HG03159 (cell line): ENCODE measurements around the gene GOLGA6L6.
"Not testable (repeated sequence)": the region's sequence is repeated elsewhere in the genome, so short reads cannot be mapped to it uniquely, and the experiment has no call there.

Experiments
- ATAC-seq: cut with Tn5 transposase; IDR thresholded peaks from one replicate; pipeline ENCODE4 v1.9.1; 2021; ENCODE audit warnings: mild to moderate bottlenecking, moderate library complexity; ENCODE audit not compliant: unreplicated experiment

The GOLGA6L6 gene

GRCh38 chr15:20541700-20542099 lies at the start of gene GOLGA6L6:
Gene GOLGA6L6 (minus strand): TSS chr15:20541800. CDS start chr15:20541709, 91 bp downstream.
- not testable (repeated sequence) for ATAC-seq

GRCh38 chr15:20590069-20590468 lies 48.5 kb upstream of the GOLGA6L6 start:
- ATAC-seq = not testable (repeated sequence)

GRCh38 chr15:20586821-20587220 lies 45.2 kb upstream of the GOLGA6L6 start:
- not testable (repeated sequence) for ATAC-seq

- not testable (repeated sequence) for ATAC-seq
Measured at GRCh38 chr15:20582726-20583115, 41.1 kb upstream of the GOLGA6L6 start.

- ATAC-seq = not testable (repeated sequence)
Measured at GRCh38 chr15:20582109-20582725, 40.6 kb upstream of the GOLGA6L6 start.

- ATAC-seq = not testable (repeated sequence)
Measured at GRCh38 chr15:20581261-20582108, 39.9 kb upstream of the GOLGA6L6 start.

GRCh38 chr15:20579662-20580061 lies 38.1 kb upstream of the GOLGA6L6 start:
- ATAC-seq = not testable (repeated sequence)

GRCh38 chr15:20551289-20551688 lies 9.7 kb upstream of the GOLGA6L6 start:
- ATAC-seq = not testable (repeated sequence)

- ATAC-seq = not testable (repeated sequence)
Measured at GRCh38 chr15:20505926-20506658, 35.5 kb downstream of the GOLGA6L6 start.

- not testable (repeated sequence) for ATAC-seq
Measured at GRCh38 chr15:20502839-20503238, 38.8 kb downstream of the GOLGA6L6 start.

GRCh38 chr15:20501512-20502222 lies 39.9 kb downstream of the GOLGA6L6 start:
- ATAC-seq = not testable (repeated sequence)

GRCh38 chr15:20497781-20498180 lies 43.8 kb downstream of the GOLGA6L6 start:
- not testable (repeated sequence) for ATAC-seq

- ATAC-seq = not testable (repeated sequence)
Measured at GRCh38 chr15:20493035-20493434, 48.6 kb downstream of the GOLGA6L6 start.

- ATAC-seq = not testable (repeated sequence)
Measured at GRCh38 chr15:20492598-20492997, 49.0 kb downstream of the GOLGA6L6 start.

- not testable (repeated sequence) for ATAC-seq
Measured at GRCh38 chr15:20489320-20489719, 52.3 kb downstream of the GOLGA6L6 start.
